Measurements from ENCODE around the gene ATP6V1B1. TPM values are rescaled to one million over a fixed set of nuclear protein-coding genes. Genes with fewer than 3 reads are reported as not detected.

Gene ATP6V1B1
- total and polyA plus RNA-seq, 2 donors (not counting 1 experiment from before 2014, with no cell fraction given) = 1.0 to 2.1 TPM

GRCh38 chr2:70947556-70948184 is 12.0 kb downstream of the ATP6V1B1 start:
- no peaks in the 10 kb centered on the region for H4K20me1 ChIP-seq (ENCODE audit: control insufficient read depth, extremely low read depth, insufficient read depth, low read length)
- no peak overlapping the region for H3K9ac ChIP-seq (ENCODE audit: insufficient read depth, low read length)
- peak; percentile 47 to 68 for DNase-seq (ENCODE audit: low read depth in 2 of 2)
- peaks cover 8% of the 10 kb centered on the region for H3K4me1 ChIP-seq (ENCODE audit: control insufficient read depth, extremely low read depth, insufficient read depth, low read length)
- peak overlapping the region; percentile 90 for H3K4me2 ChIP-seq (ENCODE audit: extremely low read depth, insufficient read depth, low read length)
- TF ChIP-seq CTCF (conservative IDR thresholded peaks at IDR 0.05 in 1 of 2, IDR thresholded peaks at IDR 0.05 in 1 of 2; ENCODE audit: low read depth in 1 of 2, low read length in 2 of 2) (no peak), EZH2 (IDR thresholded peaks at IDR 0.05; ENCODE audit: low read length, missing control alignments) (no peak)
- H3K79me2 ChIP-seq (ENCODE audit: control insufficient read depth, insufficient read depth, low read length) = no peaks in the 10 kb centered on the region
- H3K9me3 ChIP-seq (ENCODE audit: control insufficient read depth, insufficient read depth, low read depth, low read length) = no peaks in the 10 kb centered on the region
- no peak overlapping the region for H3K27ac ChIP-seq (ENCODE audit: insufficient read depth, low read length)
- no peaks in the 10 kb centered on the region for H3K27me3 ChIP-seq (ENCODE audit: control insufficient read depth, insufficient read depth, low read length)
- no peak overlapping the region for H3K4me3 ChIP-seq (replicated peaks in 1 of 4; ENCODE audit: control extremely low read depth in 1 of 4, insufficient read depth in 1 of 4, low read depth in 3 of 4, low read length in 4 of 4)
- H3K36me3 ChIP-seq (ENCODE audit: control insufficient read depth, insufficient read depth, low read length) = no peaks in the 10 kb centered on the region
- peak overlapping the region; percentile 19 for H2AFZ ChIP-seq (ENCODE audit: low read length)

GRCh38 chr2:70948337-70949003 is 12.8 kb downstream of the ATP6V1B1 start:
- no peaks in the 10 kb centered on the region for H3K27me3 ChIP-seq (ENCODE audit: control insufficient read depth, insufficient read depth, low read length)
- peak overlapping the region; percentile 90 for H3K4me2 ChIP-seq (ENCODE audit: extremely low read depth, insufficient read depth, low read length)
- H3K27ac ChIP-seq (ENCODE audit: insufficient read depth, low read length) = no peak overlapping the region
- no peaks in the 10 kb centered on the region for H3K9me3 ChIP-seq (ENCODE audit: control insufficient read depth, insufficient read depth, low read depth, low read length)
- peak; percentile 56 to 70 for DNase-seq (ENCODE audit: low read depth in 2 of 2)
- H3K79me2 ChIP-seq (ENCODE audit: control insufficient read depth, insufficient read depth, low read length) = no peaks in the 10 kb centered on the region
- peak overlapping the region; percentile 88 for H2AFZ ChIP-seq (ENCODE audit: low read length)
- no peaks in the 10 kb centered on the region for H3K36me3 ChIP-seq (ENCODE audit: control insufficient read depth, insufficient read depth, low read length)
- H4K20me1 ChIP-seq (ENCODE audit: control insufficient read depth, extremely low read depth, insufficient read depth, low read length) = no peaks in the 10 kb centered on the region
- H3K9ac ChIP-seq (ENCODE audit: insufficient read depth, low read length) = no peak overlapping the region
- no peak for TF ChIP-seq EZH2 (IDR thresholded peaks at IDR 0.05; ENCODE audit: low read length, missing control alignments)
- TF ChIP-seq CTCF (conservative IDR thresholded peaks at IDR 0.05 in 1 of 2, IDR thresholded peaks at IDR 0.05 in 1 of 2; ENCODE audit: low read depth in 1 of 2, low read length in 2 of 2) = peak; percentile 82 to 87
- H3K4me1 ChIP-seq (ENCODE audit: control insufficient read depth, extremely low read depth, insufficient read depth, low read length) = peaks cover 8% of the 10 kb centered on the region
- peak overlapping the region; percentile 31 to 47 (median 36) for H3K4me3 ChIP-seq (replicated peaks in 1 of 4; ENCODE audit: control extremely low read depth in 1 of 4, insufficient read depth in 1 of 4, low read depth in 3 of 4, low read length in 4 of 4)

- no peaks in the 10 kb centered on the region for H3K36me3 ChIP-seq (ENCODE audit: control insufficient read depth, insufficient read depth, low read length)
- no peaks in the 10 kb centered on the region for H3K9me3 ChIP-seq (ENCODE audit: control insufficient read depth, insufficient read depth, low read depth, low read length)
- H3K9ac ChIP-seq (ENCODE audit: insufficient read depth, low read length) = no peak overlapping the region
- H3K4me3 ChIP-seq (replicated peaks in 1 of 4; ENCODE audit: control extremely low read depth in 1 of 4, insufficient read depth in 1 of 4, low read depth in 3 of 4, low read length in 4 of 4) = no peak overlapping the region
- no peak for DNase-seq (ENCODE audit: low read depth in 2 of 2)
- H3K4me2 ChIP-seq (ENCODE audit: extremely low read depth, insufficient read depth, low read length) = no peak overlapping the region
- H3K27ac ChIP-seq (ENCODE audit: insufficient read depth, low read length) = no peak overlapping the region
- H3K27me3 ChIP-seq (ENCODE audit: control insufficient read depth, insufficient read depth, low read length) = no peaks in the 10 kb centered on the region
- H3K79me2 ChIP-seq (ENCODE audit: control insufficient read depth, insufficient read depth, low read length) = no peaks in the 10 kb centered on the region
- H2AFZ ChIP-seq (ENCODE audit: low read length) = no peak overlapping the region
- TF ChIP-seq CTCF (conservative IDR thresholded peaks at IDR 0.05 in 1 of 2, IDR thresholded peaks at IDR 0.05 in 1 of 2; ENCODE audit: low read depth in 1 of 2, low read length in 2 of 2) = no peak
- no peak for TF ChIP-seq EZH2 (IDR thresholded peaks at IDR 0.05; ENCODE audit: low read length, missing control alignments)
- H3K4me1 ChIP-seq (ENCODE audit: control insufficient read depth, extremely low read depth, insufficient read depth, low read length) = peaks cover 8% of the 10 kb centered on the region
- H4K20me1 ChIP-seq (ENCODE audit: control insufficient read depth, extremely low read depth, insufficient read depth, low read length) = no peaks in the 10 kb centered on the region
Observed at GRCh38 chr2:70949086-70949485, 13.4 kb downstream of the ATP6V1B1 start.

Measured in fibroblast of lung (primary cell).